Heart right ventricle (tissue), 16 donors: ENCODE results near the gene ANKRD12. TPM values are rescaled to one million over a fixed set of nuclear protein-coding genes. Genes with fewer than 3 reads are reported as not detected.

ENCODE experiments used
- ATAC-seq, 8 donors: fragments of 200-7000 bp; cut with Tn5 transposase; one replicate each; pipeline ENCODE4 v1.9.1; 2020; ENCODE audit warnings: mild to moderate bottlenecking in 8 of 8, moderate library complexity in 8 of 8, moderate number of reproducible peaks in 1 of 8
- DNase-seq, 2 donors: peaks; one replicate each; pipeline ENCODE4 v3.0.0-alpha.2; 2020
- H3K27ac ChIP-seq, 10 donors: fragments of 200-600 bp; sonication (generic) in 2 of 10; one replicate each; pipeline versions ENCODE4 v1.5.0 to v1.8.0; 2020 to 2022; ENCODE audit warnings: mild to moderate bottlenecking in 3 of 10
- H3K27me3 ChIP-seq, 7 donors: fragments of 200-600 bp; one replicate each; pipeline ENCODE4 v1.8.0; 2021 to 2022; ENCODE audit warnings: mild to moderate bottlenecking in 2 of 7
- H3K36me3 ChIP-seq, 9 donors: fragments of 200-600 bp; sonication (generic) in 1 of 9; one replicate each; pipeline versions ENCODE4 v1.5.0 to v1.8.0; 2020 to 2022; ENCODE audit warnings: mild to moderate bottlenecking in 2 of 9
- H3K4me1 ChIP-seq, 9 donors: fragments of 200-600 bp; sonication (generic) in 1 of 9; one replicate each; pipeline versions ENCODE4 v1.5.0 to v1.8.0; 2020 to 2022; ENCODE audit warnings: mild to moderate bottlenecking in 4 of 9
- H3K4me3 ChIP-seq, 10 donors: fragments of 200-600 bp; sonication (generic) in 2 of 10; one replicate each; pipeline versions ENCODE4 v1.5.0 to v1.8.0; 2020 to 2022; ENCODE audit warnings: mild to moderate bottlenecking in 7 of 10, moderate library complexity in 2 of 10
- H3K9me3 ChIP-seq, 11 donors: fragments of 200-600 bp in 10 of 11; sonication (generic) in 2 of 11; one replicate each; pipeline versions ENCODE4 v1.5.0 to v1.8.0; 2013 to 2022; ENCODE audit warnings: mild to moderate bottlenecking in 2 of 11, control low read depth in 1 of 11, moderate library complexity in 1 of 11
- CTCF ChIP-seq, 9 donors: fragments of 200-600 bp; sonication (generic) in 2 of 9; IDR thresholded peaks; one replicate each; pipeline versions ENCODE4 v1.5.0 to v1.8.0; 2021 to 2022; ENCODE audit warnings: antibody characterized with exemption in 9 of 9, mild to moderate bottlenecking in 5 of 9, moderate library complexity in 1 of 9
- WGBS, 2 donors: extraction: QIAGEN DNeasy Blood & Tissue Kit; methylation state at CpG; one replicate each; pipeline ENCODE4 v1.1.7; 2013; ENCODE audit warnings: inconsistent platforms in 1 of 2; 5-methylcytosine and 5-hydroxymethylcytosine counted together
- intact Hi-C, 10 donors: fragments of 100-400 bp; cut with DNase I; formaldehyde crosslinking; loops; one replicate each; pipeline versions ENCODE4 v1.11.1 to v1.14.2; 2022
- polyA plus RNA-seq, 2 donors: library from polyadenylated mRNA; stranded (reverse); fragments of 200-250 nt; gene quantifications; one replicate each; pipeline ENCODE4 v1.2.3, GENCODE V29; 2013
- total RNA-seq, 10 donors: library from RNA; stranded (reverse); fragmentation: NEBNext Ultra II Directional in 3 of 10; extraction: Animal tissue kit (Norgen Biotek cat#: 25700) in 3 of 10; gene quantifications; one replicate each; pipeline versions ENCODE4 v1.2.1 to v1.2.4, GENCODE V29; 2021 to 2023
- donor health status: Arrhythmogenic right ventricular cardiomyopathy.
- donor health status: ischemic (EF 13 %, LVEDD 7.1; RV severe dilation, severe dysfunction).
- donor health status: healthy with polysubstance abuse.
- donor health status: DM: no; HTN: yes; CAD: no.
- donor health status: DM: no; HTN: no; CAD: no.
- donor health status: ischemic (EF 25% LVEDD 6.9; RV normal size, moderate dysfunction).
- donor health status: ischemic (EF 25% LVEDD 5.7; RV mildly dilated, moderate dysfunction).
- donor health status: healthy.
- donor health status: DM: yes; HTN: yes; CAD: no.
- donor health status: Ischemic cardiomyopathy.
- donor health status: ischemic (EF 35%, LVEDD 5.7; RV mildly dilated, moderate dysfunction).
- donor health status: nonischemic (EF 11% LVEDD 7.7; RV severe dilation, severe dysfunction).
- donor health status: DM: yes; HTN: yes; CAD: no.
- donor health status: PGD.
- donor health status: ischemic (EF 29% LVEDD 5.4; RV normal size, mild dysfunction).
- donor health status: nonischemic (EF 23%, LVEDD 6.1; RV moderate dilation, normal function).

Gene ANKRD12
- total and polyA plus RNA-seq, 12 donors: 3.1 to 70.2 (median 55.5) TPM

- Histone ChIP-seq H3K4me3 (no peak overlapping the region), H3K36me3 (peaks cover 0 to 96% (median 37%) of the 10 kb centered on the region in 9 donors), H3K27me3 (no peaks in the 10 kb centered on the region), H3K9me3 (no peaks in the 10 kb centered on the region), H3K4me1 (no peaks in the 10 kb centered on the region), H3K27ac (no peak overlapping the region)
- DNase-seq (no peak), ATAC-seq (no peak)
- WGBS, 2 donors: 96 to 98% methylated on average over 1 of the region's 1 CpG
- TF ChIP-seq CTCF (IDR thresholded peaks at IDR 0.05): no peak
- intact Hi-C loops: no loop called here
Observed at GRCh38 chr18:9275890-9276289, 139.3 kb downstream of the ANKRD12 start.

GRCh38 chr18:9278028-9278427 lies 141.4 kb downstream of the ANKRD12 start:
- DNase-seq (no peak), ATAC-seq (no peak)
- peaks cover 0 to 98% (median 41%) of the 10 kb centered on the region in 9 donors for H3K36me3 ChIP-seq
- H3K4me1 ChIP-seq: no peaks in the 10 kb centered on the region
- H3K27me3 ChIP-seq: no peaks in the 10 kb centered on the region
- intact Hi-C loops: no loop called here
- TF ChIP-seq CTCF (IDR thresholded peaks at IDR 0.05): no peak
- no peak overlapping the region for H3K27ac ChIP-seq
- WGBS, 2 donors: 92 to 94% methylated on average over 1 of the region's 1 CpG
- H3K4me3 ChIP-seq: no peak overlapping the region
- no peaks in the 10 kb centered on the region for H3K9me3 ChIP-seq

GRCh38 chr18:9280849-9281248 lies 144.3 kb downstream of the ANKRD12 start:
- no peak overlapping the region for H3K4me3 ChIP-seq
- H3K36me3 ChIP-seq: peaks cover 0 to 86% (median 44%) of the 10 kb centered on the region in 9 donors
- WGBS, 2 donors: 90 to 91% methylated on average over 5 of the region's 5 CpGs
- ATAC-seq (no peak), DNase-seq (no peak)
- intact Hi-C loops: no loop called here
- H3K9me3 ChIP-seq: peaks cover 0 to 2% (median 0%) of the 10 kb centered on the region in 11 donors
- no peaks in the 10 kb centered on the region for H3K27me3 ChIP-seq
- TF ChIP-seq CTCF (IDR thresholded peaks at IDR 0.05): no peak
- no peak overlapping the region for H3K27ac ChIP-seq
- no peaks in the 10 kb centered on the region for H3K4me1 ChIP-seq

GRCh38 chr18:9281780-9282179 lies 145.2 kb downstream of the ANKRD12 start:
- TF ChIP-seq CTCF (IDR thresholded peaks at IDR 0.05): no peak
- WGBS, 2 donors: 97 to 99% methylated on average over 1 of the region's 1 CpG
- intact Hi-C loops: no loop called here

More at GRCh38 chr18:9281780-9282179, 145.2 kb downstream of the ANKRD12 start:
- ATAC-seq: no peak
- H3K27ac ChIP-seq: no peak overlapping the region
- peaks cover 0 to 77% (median 38%) of the 10 kb centered on the region in 9 donors for H3K36me3 ChIP-seq
- H3K4me1 ChIP-seq: no peaks in the 10 kb centered on the region
- no peaks in the 10 kb centered on the region for H3K27me3 ChIP-seq
- DNase-seq: no peak
- peaks cover 0 to 3% (median 0%) of the 10 kb centered on the region in 11 donors for H3K9me3 ChIP-seq
- H3K4me3 ChIP-seq: no peak overlapping the region
